ENCODE data around the gene CCSER1.

- no peak for TF ChIP-seq CTCF (conservative IDR thresholded peaks at IDR 0.05 in 1 of 2, IDR thresholded peaks at IDR 0.05 in 1 of 2; ENCODE audit: extremely low read depth in 1 of 2, insufficient read depth in 1 of 2, low read depth in 1 of 2, low read length in 2 of 2)
- TF ChIP-seq EZH2 (IDR thresholded peaks at IDR 0.05; ENCODE audit: borderline replicate concordance, low read length), result no peak
These were observed 869.6 kb downstream of the CCSER1 start for GRCh38 chr4:90996813-90997212.

Measured in mammary epithelial cell (primary cell).